GM18517 (cell line): ENCODE results near the gene ZFP91.
A peak's percentile ranks its signal among the peaks of the same experiment; 100 is the strongest.
"Not testable (repeated sequence)": the region's sequence is repeated elsewhere in the genome, so short reads cannot be mapped to it uniquely, and the experiment has no call there.

Experiments used
- ATAC-seq: cut with Tn5 transposase; IDR thresholded peaks from one replicate; pipeline ENCODE4 v1.9.1; 2021; ENCODE audit warnings: mild to moderate bottlenecking, moderate library complexity; ENCODE audit not compliant: unreplicated experiment

The ZFP91 gene

GRCh38 chr11:58578635-58579191, at the start of gene ZFP91:
ZFP91 (plus strand) TSS chr11:58579063; CDS start chr11:58579282, 219 bp downstream.
- peak; percentile 18 for ATAC-seq

GRCh38 chr11:58530236-58530635, 48.6 kb upstream of the ZFP91 start:
- no peak for ATAC-seq

GRCh38 chr11:58531865-58532341, 47.0 kb upstream of the ZFP91 start:
- no peak for ATAC-seq

- no peak for ATAC-seq
Measured at GRCh38 chr11:58546841-58547240, 32.0 kb upstream of the ZFP91 start.

- no peak for ATAC-seq
Measured at GRCh38 chr11:58549644-58550043, 29.2 kb upstream of the ZFP91 start.

- ATAC-seq: no peak
Measured at GRCh38 chr11:58560842-58561241, 18.0 kb upstream of the ZFP91 start.

GRCh38 chr11:58561394-58562098, 17.3 kb upstream of the ZFP91 start:
- ATAC-seq: no peak

- ATAC-seq: peak; percentile 90
Measured at GRCh38 chr11:58562375-58562800, 16.5 kb upstream of the ZFP91 start.

- ATAC-seq: no peak
Measured at GRCh38 chr11:58564231-58564630, 14.6 kb upstream of the ZFP91 start.

GRCh38 chr11:58567889-58568512, 10.9 kb upstream of the ZFP91 start:
- peak; percentile 90 for ATAC-seq

- ATAC-seq: not testable (repeated sequence)
Measured at GRCh38 chr11:58572906-58573305, 6.0 kb upstream of the ZFP91 start.

GRCh38 chr11:58573451-58574104, 5.3 kb upstream of the ZFP91 start:
- ATAC-seq: peak; percentile 21

- no peak for ATAC-seq
Measured at GRCh38 chr11:58574881-58575280, 4.0 kb upstream of the ZFP91 start.

- no peak for ATAC-seq
Measured at GRCh38 chr11:58575377-58576020, 3.4 kb upstream of the ZFP91 start, which contains the start of gene LPXN. LPXN (minus strand) TSS chr11:58575856; CDS start chr11:58575772, 84 bp downstream.

GRCh38 chr11:58576887-58577471, 1.9 kb upstream of the ZFP91 start:
- no peak for ATAC-seq

GRCh38 chr11:58577555-58578135, 1.2 kb upstream of the ZFP91 start:
- ATAC-seq: peak; percentile 61

- ATAC-seq: no peak
Measured at GRCh38 chr11:58578136-58578634, 678 bp upstream of the ZFP91 start.

GRCh38 chr11:58579192-58580129, 598 bp downstream of the ZFP91 start:
- peak; percentile 44 for ATAC-seq

- ATAC-seq: no peak
Measured at GRCh38 chr11:58580311-58580710, 1.4 kb downstream of the ZFP91 start.
